ENCODE measurements around the gene LEMD1.
A peak's percentile ranks its signal among the peaks of the same experiment; 100 is the strongest.

LEMD1 gene

GRCh38 chr1:205358579-205358978 lies 63.3 kb downstream of the LEMD1 start:
- CTCF ChIA-PET, result interaction anchor here (0.9 kb wide), 1 partner anchor 130 kb away, joined by 6 read pairs; no protein-coding TSS in a partner anchor
- no peak overlapping the region for H3K27ac ChIP-seq
- DNase-seq (ENCODE audit: low spot score), result no peak
- TF ChIP-seq CTCF (conservative IDR thresholded peaks at IDR 0.05; ENCODE audit: low read depth), result no peak
- POLR2A ChIA-PET (ENCODE audit: low non-redundant PET), result no interaction called here

- CTCF ChIA-PET, result interaction anchor here (0.9 to 1.1 kb wide), 4 partner anchors 14 to 131 kb away, joined by 3 to 6 read pairs (median 5); no protein-coding TSS in a partner anchor
- no peak for DNase-seq (ENCODE audit: low spot score)
- no peak for TF ChIP-seq CTCF (conservative IDR thresholded peaks at IDR 0.05; ENCODE audit: low read depth)
- no peak overlapping the region for H3K27ac ChIP-seq
- POLR2A ChIA-PET (ENCODE audit: low non-redundant PET), result no interaction called here
Observed at GRCh38 chr1:205357567-205357966, 64.3 kb downstream of the LEMD1 start.

- DNase-seq (ENCODE audit: low spot score), result no peak
- CTCF ChIA-PET, result interaction anchor here (0.6 to 4.7 kb wide), 5 partner anchors 18 to 167 kb away, joined by 3 to 67 read pairs (median 6); no protein-coding TSS in a partner anchor
- POLR2A ChIA-PET (ENCODE audit: low non-redundant PET), result no interaction called here
- H3K27ac ChIP-seq, result no peak within 1 kb of the TSS
- TF ChIP-seq CTCF (conservative IDR thresholded peaks at IDR 0.05; ENCODE audit: low read depth), result no peak
Observed at GRCh38 chr1:205356440-205357139, 65.3 kb downstream of the LEMD1 start, which contains the start of gene KLHDC8A. Gene KLHDC8A (minus strand): TSS chr1:205356922. CDS start chr1:205343604, 13,318 bp downstream.

- peak overlapping the region; percentile 35; the same call in 1 of the 2 replicates for H3K27ac ChIP-seq
- DNase-seq (ENCODE audit: low spot score), result no peak
- ChIA-PET CTCF (interaction anchor here (0.7 to 4.7 kb wide), 27 partner anchors 10 to 173 kb away, joined by 3 to 67 read pairs (median 6); no protein-coding TSS in a partner anchor), POLR2A (ENCODE audit: low non-redundant PET) (no interaction called here)
- no peak for TF ChIP-seq CTCF (conservative IDR thresholded peaks at IDR 0.05; ENCODE audit: low read depth)
Observed at GRCh38 chr1:205355075-205355453, 66.8 kb downstream of the LEMD1 start.

GRCh38 chr1:205354259-205355074 lies 67.4 kb downstream of the LEMD1 start:
- CTCF ChIA-PET, result interaction anchor here (0.5 to 4.7 kb wide), 56 partner anchors 9 to 807 kb away, joined by 3 to 67 read pairs (median 4); no protein-coding TSS in a partner anchor
- peak; percentile 50 for DNase-seq (ENCODE audit: low spot score)
- TF ChIP-seq CTCF (conservative IDR thresholded peaks at IDR 0.05; ENCODE audit: low read depth), result peak; percentile 90
- POLR2A ChIA-PET (ENCODE audit: low non-redundant PET), result no interaction called here
- H3K27ac ChIP-seq, result peak overlapping the region; percentile 35; the same call in 1 of the 2 replicates

GRCh38 chr1:205353612-205354011 lies 68.2 kb downstream of the LEMD1 start:
- ChIA-PET CTCF (interaction anchor here (0.5 to 4.7 kb wide), 47 partner anchors 9 to 806 kb away, joined by 3 to 67 read pairs (median 5); no protein-coding TSS in a partner anchor), POLR2A (ENCODE audit: low non-redundant PET) (no interaction called here)
- no peak for DNase-seq (ENCODE audit: low spot score)
- no peak overlapping the region for H3K27ac ChIP-seq
- TF ChIP-seq CTCF (conservative IDR thresholded peaks at IDR 0.05; ENCODE audit: low read depth), result no peak

Measured in RWPE1 (cell line).